Measurements from ENCODE around the gene C12orf57. TPM values are rescaled to one million over a fixed set of nuclear protein-coding genes. Genes with fewer than 3 reads are reported as not detected.

The C12orf57 gene
- total and polyA plus RNA-seq, 10 of the 15 experiments (the other 5 are each of a cell fraction or from before 2014, with no cell fraction given): 64.5 to 377 (median 211) TPM

- no peak for TF ChIP-seq PBX3 (IDR thresholded peaks at IDR 0.05; ENCODE audit: insufficient replicate concordance, low read depth, low read length)
- 0 out of 2 replicates have a peak, but pooled peaks have one; percentile 41 for TF ChIP-seq RAD51 (IDR thresholded peaks at IDR 0.05)
- no peak for TF ChIP-seq ZNF622 (IDR thresholded peaks at IDR 0.05)
- TF ChIP-seq IKZF1 (conservative IDR thresholded peaks at IDR 0.05): no peak
Measured at GRCh38 chr12:6951551-6952120, 7.8 kb downstream of the C12orf57 start (continued).

GRCh38 chr12:6952121-6952862, 8.5 kb downstream of the C12orf57 start:
- SMC1A ChIA-PET (ENCODE audit: uncharacterized antibody, unreplicated experiment): interaction anchor here (1.6 to 11.6 kb wide), 2 partner anchors 8 kb away, joined by 6 to 395 read pairs; partner anchors contain the start of genes C12orf57 and RNU7-1
- 2% methylated on average over 22 of the region's 22 CpGs for WGBS (ENCODE audit: insufficient coverage, insufficient replicate concordance, low lambda C conversion rate, missing lambda C conversion rate)
- H3K36me3 ChIP-seq (ENCODE audit: control insufficient read depth in 2 of 2, insufficient read depth in 2 of 2, low read length in 1 of 2): peaks cover 6 to 29% of the 10 kb centered on the region in 2 experiments
- H3K4me2 ChIP-seq (ENCODE audit: control insufficient read depth, insufficient read depth): peak overlapping the region; percentile 99
- peaks cover 88% of the 10 kb centered on the region for H3K79me2 ChIP-seq (ENCODE audit: control insufficient read depth, insufficient read depth, low read length)
- RAD21 ChIA-PET (ENCODE audit: unreplicated experiment): interaction anchor here (0.5 to 3.4 kb wide), 6 partner anchors 8 to 503 kb away, joined by 3 to 16 read pairs (median 7); partner anchors contain the start of genes C12orf57 and RNU7-1
- H3K27ac ChIP-seq (ENCODE audit: control insufficient read depth, insufficient read depth): peak overlapping the region; percentile 99
- intact Hi-C loops (cut with micrococcal nuclease; ENCODE audit: unreplicated experiment) (no loop called here), in situ Hi-C loops (cut with MboI) (loop anchor here (25.0 kb wide), 1 partner anchor 1685 kb away; no protein-coding TSS in a partner anchor)
- H3K9me3 ChIP-seq (replicated peaks; ENCODE audit: control insufficient read depth, insufficient read depth, low read length): no peaks in the 10 kb centered on the region
- FAIRE-seq (peak; percentile 7), DNase-seq (ENCODE audit: low read depth, low spot score) (no peak), ATAC-seq (peak; percentile 0; the same call in 2 of the 3 replicates)
- POLR2A ChIA-PET: interaction anchor here (0.6 to 17.8 kb wide), 7 partner anchors 8 to 161 kb away, joined by 3 to 524 read pairs (median 3); partner anchors contain the start of genes C12orf57, RNU7-1 and TPI1
- H2AFZ ChIP-seq (ENCODE audit: control insufficient read depth, low read depth, low read length): no peak overlapping the region
- no peaks in the 10 kb centered on the region for H3K27me3 ChIP-seq (replicated peaks in 1 of 2; ENCODE audit: control insufficient read depth in 2 of 2, insufficient read depth in 2 of 2, low read length in 1 of 2)
- H3K9ac ChIP-seq (ENCODE audit: control insufficient read depth, insufficient read depth, low read length): peak overlapping the region; percentile 99
- peaks cover 73% of the 10 kb centered on the region for H3K4me1 ChIP-seq (ENCODE audit: control insufficient read depth, insufficient read depth, low read length)
- TSS peak; percentile 49 for BruUV-seq (replicated peaks)
- CTCF ChIA-PET: interaction anchor here (1.2 to 11.6 kb wide), 7 partner anchors 8 to 28 kb away, joined by 4 to 645 read pairs (median 4); partner anchors contain the start of genes C12orf57 and RNU7-1
- no peaks in the 10 kb centered on the region for H4K20me1 ChIP-seq (ENCODE audit: control insufficient read depth, insufficient read depth)
- peak overlapping the region; percentile 95 for H3K4me3 ChIP-seq
- 0 out of 2 replicates have a peak, but pooled peaks have one; percentile 5 for TF ChIP-seq ZBED1 (IDR thresholded peaks at IDR 0.05; ENCODE audit: borderline replicate concordance)
- peak; percentile 9; the same call in 1 of the 2 replicates for TF ChIP-seq MLLT1 (IDR thresholded peaks at IDR 0.05)
- 0 out of 2 replicates have a peak, but pooled peaks have one; percentile 8 for TF ChIP-seq MEF2A (IDR thresholded peaks at IDR 0.05; ENCODE audit: insufficient read depth, low read depth, low read length)
- TF ChIP-seq NKRF (conservative IDR thresholded peaks at IDR 0.05): 0 out of 2 replicates have a peak, but pooled peaks have one; percentile 35
- TF ChIP-seq IKZF1 (conservative IDR thresholded peaks at IDR 0.05): peak; percentile 29; the same call in 1 of the 2 replicates
- TF ChIP-seq HDGF (IDR thresholded peaks at IDR 0.05): peak; percentile 81; the same call in 1 of the 2 replicates
- TF ChIP-seq HDAC6 (IDR thresholded peaks at IDR 0.05; ENCODE audit: unreplicated experiment): peak; percentile 16
- 0 out of 2 replicates have a peak, but pooled peaks have one; percentile 42 for TF ChIP-seq SIN3A (IDR thresholded peaks at IDR 0.05; ENCODE audit: low read depth, low read length)
- TF ChIP-seq YBX1 (IDR thresholded peaks at IDR 0.05): no peak
- TF ChIP-seq BACH1 (IDR thresholded peaks at IDR 0.05; ENCODE audit: borderline replicate concordance): no peak
- peak; percentile 8; the same call in 1 of the 2 replicates for TF ChIP-seq POLR2AphosphoS5 (IDR thresholded peaks at IDR 0.05; ENCODE audit: low read length)
- TF ChIP-seq RAD51 (IDR thresholded peaks at IDR 0.05): no peak
- TF ChIP-seq EP300 (IDR thresholded peaks at IDR 0.05; ENCODE audit: borderline replicate concordance in 1 of 2, control insufficient read depth in 1 of 2, low read depth in 2 of 2, low read length in 2 of 2): 0 out of 4 replicates have a peak, but pooled peaks of 1 of the 2 experiments have one; percentile 9

All from GM12878 (cell line).